Suprapubic skin (tissue), 4 donors: ENCODE measurements around the gene KRTAP4-11. TPM values are rescaled to one million over a fixed set of nuclear protein-coding genes. Genes with fewer than 3 reads are reported as not detected.
"Not testable (repeated sequence)": the region's sequence is repeated elsewhere in the genome, so short reads cannot be mapped to it uniquely, and the experiment has no call there.

Experiments
- DNase-seq, 2 donors: peaks; one replicate each; pipeline ENCODE4 v3.0.0-alpha.2; 2019; ENCODE audit warnings: low spot score in 2 of 2
- H3K27ac ChIP-seq: fragments of 200-600 bp; sonication (generic); one replicate; pipeline ENCODE4 v1.5.1; 2019
- H3K27me3 ChIP-seq: fragments of 200-600 bp; sonication (generic); one replicate; pipeline ENCODE4 v1.5.1; 2019
- H3K36me3 ChIP-seq: fragments of 200-600 bp; sonication (generic); one replicate; pipeline ENCODE4 v1.5.1; 2019
- H3K4me1 ChIP-seq: fragments of 200-600 bp; sonication (generic); one replicate; pipeline ENCODE4 v1.5.1; 2019
- H3K4me3 ChIP-seq: fragments of 200-600 bp; sonication (generic); one replicate; pipeline ENCODE4 v1.5.1; 2019; ENCODE audit warnings: mild to moderate bottlenecking
- H3K9me3 ChIP-seq: fragments of 200-600 bp; sonication (generic); one replicate; pipeline ENCODE4 v1.5.1; 2019
- CTCF ChIP-seq, 2 donors: fragments of 200-600 bp in 1 of 2; fragments of 450-650 bp in 1 of 2; sonication (generic) in 1 of 2; IDR thresholded peaks; one replicate each; pipeline ENCODE4 v1.5.1; 2016 to 2019; ENCODE audit warnings: antibody characterized with exemption in 2 of 2, mild to moderate bottlenecking in 1 of 2, moderate library complexity in 1 of 2
- EP300 ChIP-seq: sonication (generic); formaldehyde crosslinking; IDR thresholded peaks from one replicate; pipeline ENCODE4 v1.6.1; 2017; ENCODE audit warnings: antibody characterized with exemption
- POLR2A ChIP-seq, 2 donors: fragments of 450-650 bp; IDR thresholded peaks; one replicate each; pipeline ENCODE4 v1.6.1; 2017; ENCODE audit warnings: antibody characterized with exemption in 2 of 2, mild to moderate bottlenecking in 2 of 2, moderate library complexity in 2 of 2
- POLR2AphosphoS5 ChIP-seq, 3 donors: sonication (generic); formaldehyde crosslinking; IDR thresholded peaks; one replicate each; pipeline ENCODE4 v1.6.1; 2017; ENCODE audit warnings: antibody characterized with exemption in 3 of 3
- WGBS: methylation state at CpG from one replicate; pipeline ENCODE4 v1.1.5; 2018; 5-methylcytosine and 5-hydroxymethylcytosine counted together
- total RNA-seq, 4 donors: library from RNA; depleted of rRNA; stranded (reverse); fragments of >200 nt; gene quantifications; one replicate each; pipeline ENCODE4 v1.1.0, GENCODE V29; 2016

Gene KRTAP4-11
- total RNA-seq, 4 donors from 2014 or later, result 4.3 to 23.4 (median 5.6) TPM; not detected in 1

- Histone ChIP-seq H3K4me1 (no peaks in the 10 kb centered on the region), H3K27me3 (peaks cover 6% of the 10 kb centered on the region), H3K27ac (no peak overlapping the region), H3K4me3 (no peak overlapping the region), H3K36me3 (no peaks in the 10 kb centered on the region), H3K9me3 (no peaks in the 10 kb centered on the region)
- WGBS, result 53% methylated on average over 6 of the region's 6 CpGs
- TF ChIP-seq CTCF (IDR thresholded peaks at IDR 0.05) (no peak), POLR2A (IDR thresholded peaks at IDR 0.05) (no peak), POLR2AphosphoS5 (IDR thresholded peaks at IDR 0.05) (no peak), EP300 (no peak)
- DNase-seq, result no peak
Observed at GRCh38 chr17:41098481-41098880, 19.7 kb downstream of the KRTAP4-11 start.

- Histone ChIP-seq H3K4me1 (no peaks in the 10 kb centered on the region), H3K9me3 (no peaks in the 10 kb centered on the region), H3K27me3 (peaks cover 6% of the 10 kb centered on the region), H3K4me3 (no peak within 1 kb of the TSS), H3K27ac (no peak within 1 kb of the TSS), H3K36me3 (no peaks in the 10 kb centered on the region)
- TF ChIP-seq CTCF (IDR thresholded peaks at IDR 0.05) (no peak), POLR2A (IDR thresholded peaks at IDR 0.05) (no peak), EP300 (no peak), POLR2AphosphoS5 (IDR thresholded peaks at IDR 0.05) (no peak)
- 55% methylated on average over 4 of the region's 4 CpGs for WGBS
- DNase-seq, result no peak
Observed at GRCh38 chr17:41098042-41098441, 20.1 kb downstream of the KRTAP4-11 start, which contains the start of gene KRTAP4-8. Gene KRTAP4-8, minus strand, starts transcription at chr17:41098142. Its CDS starts 58 bp downstream, at chr17:41098084.

- 66% methylated on average over 7 of the region's 7 CpGs for WGBS
- DNase-seq, result no peak
- Histone ChIP-seq H3K4me3 (no peak overlapping the region), H3K4me1 (no peaks in the 10 kb centered on the region), H3K36me3 (no peaks in the 10 kb centered on the region), H3K27me3 (peaks cover 6% of the 10 kb centered on the region), H3K27ac (no peak overlapping the region), H3K9me3 (no peaks in the 10 kb centered on the region)
- TF ChIP-seq EP300 (no peak), POLR2AphosphoS5 (IDR thresholded peaks at IDR 0.05) (no peak), CTCF (IDR thresholded peaks at IDR 0.05) (no peak), POLR2A (IDR thresholded peaks at IDR 0.05) (no peak)
Observed at GRCh38 chr17:41096055-41096454, 22.1 kb downstream of the KRTAP4-11 start.

- H3K4me1 ChIP-seq, DNase-seq, H3K9me3 ChIP-seq, H3K27me3 ChIP-seq, H3K4me3 ChIP-seq, H3K36me3 ChIP-seq, H3K27ac ChIP-seq: not testable (repeated sequence)
- 65% methylated on average over 4 of the region's 4 CpGs for WGBS
Observed at GRCh38 chr17:41088760-41089352, 29.3 kb downstream of the KRTAP4-11 start.

- H3K4me3 ChIP-seq, H3K36me3 ChIP-seq, DNase-seq, H3K27ac ChIP-seq, H3K9me3 ChIP-seq, H3K27me3 ChIP-seq, H3K4me1 ChIP-seq: not testable (repeated sequence)
- WGBS, result 84% methylated on average over 2 of the region's 14 CpGs
Observed at GRCh38 chr17:41084100-41084856, 33.9 kb downstream of the KRTAP4-11 start, which contains the start of gene KRTAP4-7. Gene KRTAP4-7, plus strand, starts transcription at chr17:41084150. Its CDS starts 57 bp downstream, at chr17:41084207.

- WGBS, result 50% methylated on average over 2 of the region's 2 CpGs
- not testable (repeated sequence) for H3K27ac ChIP-seq, H3K36me3 ChIP-seq, H3K4me1 ChIP-seq, DNase-seq, H3K4me3 ChIP-seq, H3K27me3 ChIP-seq, H3K9me3 ChIP-seq
Observed at GRCh38 chr17:41083427-41083826, 34.7 kb downstream of the KRTAP4-11 start.
